ENCODE data around the gene DOCK1. TPM values are rescaled to one million over a fixed set of nuclear protein-coding genes. Genes with fewer than 3 reads are reported as not detected.

Gene DOCK1
- polyA plus RNA-seq, 1 of the 3 experiments (the other 2 are of a cell fraction): 15.5 TPM

DNA sequence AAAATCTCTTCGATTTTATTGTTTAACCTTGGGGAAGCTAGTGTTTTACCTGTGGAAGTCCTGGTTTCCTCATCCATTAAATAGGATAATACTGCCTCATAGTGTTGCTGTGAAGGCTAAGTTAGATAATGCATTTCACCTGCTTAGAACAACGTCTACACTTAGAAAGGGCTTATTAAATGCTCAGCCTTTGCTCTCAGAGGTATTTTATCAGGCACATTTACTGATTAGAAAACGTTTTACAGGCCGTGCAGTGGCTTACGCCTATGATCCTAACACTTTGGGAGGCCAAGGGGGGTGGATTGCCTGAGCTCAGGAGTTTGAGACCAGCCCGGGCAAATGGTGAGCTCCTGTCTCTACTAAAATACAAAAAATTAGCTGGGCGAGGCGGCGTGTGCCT, 146.8 kb downstream of the DOCK1 start:
- WGBS (ENCODE audit: low lambda C conversion rate): 91% methylated on average over 9 of the region's 9 CpGs
- Histone ChIP-seq H3K79me2 (ENCODE audit: insufficient read depth) (no peaks in the 10 kb centered on the region; the same call in 1 of the 2 replicates), H3K4me1 (ENCODE audit: control insufficient read depth in 1 of 2, insufficient read depth in 2 of 2, low read depth in 1 of 2, low read length in 1 of 2) (peaks cover 2 to 6% of the 10 kb centered on the region in 2 experiments; a peak in 2 of 4 replicates), H3K9me3 (peaks cover 2% of the 10 kb centered on the region; the same call in 1 of the 2 replicates), H3K9me2 (no peaks in the 10 kb centered on the region), H3K9ac (no peak overlapping the region), H4K20me1 (ENCODE audit: insufficient read depth) (no peaks in the 10 kb centered on the region), H2AFZ (ENCODE audit: low read depth) (no peak overlapping the region), H3K27me3 (ENCODE audit: insufficient read depth) (no peaks in the 10 kb centered on the region), H3K4me2 (no peak overlapping the region), H3K27ac (ENCODE audit: low read depth in 2 of 2, low read length in 1 of 2) (no peak overlapping the region), H3K36me3 (replicated peaks in 1 of 2; ENCODE audit: control insufficient read depth in 1 of 2, insufficient read depth in 2 of 2, low read length in 1 of 2) (peaks cover 30 to 45% of the 10 kb centered on the region in 2 experiments), H3F3A (replicated peaks; ENCODE audit: insufficient read depth) (peaks cover 18% of the 10 kb centered on the region), H3K4me3 (ENCODE audit: low read depth in 2 of 2, low read length in 1 of 2) (no peak overlapping the region)
- TF ChIP-seq NFIC (IDR thresholded peaks at IDR 0.05; ENCODE audit: borderline replicate concordance) (no peak), TAF1 (IDR thresholded peaks at IDR 0.05; ENCODE audit: borderline replicate concordance, low read depth, low read length) (no peak), MEF2A (IDR thresholded peaks at IDR 0.05; ENCODE audit: borderline replicate concordance, low read depth) (no peak), SIN3A (IDR thresholded peaks at IDR 0.05; ENCODE audit: borderline replicate concordance, low read depth, low read length) (no peak), FOXJ3 (CRISPR knock-in tag; IDR thresholded peaks at IDR 0.05) (no peak), GABPA (IDR thresholded peaks at IDR 0.05; ENCODE audit: low read depth) (no peak), GATA2 (CRISPR knock-in tag; IDR thresholded peaks at IDR 0.05) (no peak)
- TF ChIP-seq, protein P1, sequence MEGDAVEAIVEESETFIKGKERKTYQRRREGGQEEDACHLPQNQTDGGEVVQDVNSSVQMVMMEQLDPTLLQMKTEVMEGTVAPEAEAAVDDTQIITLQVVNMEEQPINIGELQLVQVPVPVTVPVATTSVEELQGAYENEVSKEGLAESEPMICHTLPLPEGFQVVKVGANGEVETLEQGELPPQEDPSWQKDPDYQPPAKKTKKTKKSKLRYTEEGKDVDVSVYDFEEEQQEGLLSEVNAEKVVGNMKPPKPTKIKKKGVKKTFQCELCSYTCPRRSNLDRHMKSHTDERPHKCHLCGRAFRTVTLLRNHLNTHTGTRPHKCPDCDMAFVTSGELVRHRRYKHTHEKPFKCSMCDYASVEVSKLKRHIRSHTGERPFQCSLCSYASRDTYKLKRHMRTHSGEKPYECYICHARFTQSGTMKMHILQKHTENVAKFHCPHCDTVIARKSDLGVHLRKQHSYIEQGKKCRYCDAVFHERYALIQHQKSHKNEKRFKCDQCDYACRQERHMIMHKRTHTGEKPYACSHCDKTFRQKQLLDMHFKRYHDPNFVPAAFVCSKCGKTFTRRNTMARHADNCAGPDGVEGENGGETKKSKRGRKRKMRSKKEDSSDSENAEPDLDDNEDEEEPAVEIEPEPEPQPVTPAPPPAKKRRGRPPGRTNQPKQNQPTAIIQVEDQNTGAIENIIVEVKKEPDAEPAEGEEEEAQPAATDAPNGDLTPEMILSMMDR (IDR thresholded peaks at IDR 0.05): no peak
- TF ChIP-seq, protein P2, sequence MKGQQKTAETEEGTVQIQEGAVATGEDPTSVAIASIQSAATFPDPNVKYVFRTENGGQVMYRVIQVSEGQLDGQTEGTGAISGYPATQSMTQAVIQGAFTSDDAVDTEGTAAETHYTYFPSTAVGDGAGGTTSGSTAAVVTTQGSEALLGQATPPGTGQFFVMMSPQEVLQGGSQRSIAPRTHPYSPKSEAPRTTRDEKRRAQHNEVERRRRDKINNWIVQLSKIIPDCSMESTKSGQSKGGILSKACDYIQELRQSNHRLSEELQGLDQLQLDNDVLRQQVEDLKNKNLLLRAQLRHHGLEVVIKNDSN (IDR thresholded peaks at IDR 0.05; ENCODE audit: borderline replicate concordance, low read depth): no peak
- ChIA-PET POLR2A (no interaction called here), CTCF (interaction anchor here (1.1 kb wide), 1 partner anchor 11 kb away, joined by 3 read pairs; no protein-coding TSS in a partner anchor)
- no peak for DNase-seq

GRCh38 chr10:127055263-127055662, 150.0 kb downstream of the DOCK1 start:
- Histone ChIP-seq H2AFZ (ENCODE audit: low read depth) (no peak overlapping the region), H3K79me2 (ENCODE audit: insufficient read depth) (no peaks in the 10 kb centered on the region; the same call in 1 of the 2 replicates), H3K27ac (ENCODE audit: low read depth in 2 of 2, low read length in 1 of 2) (no peak overlapping the region), H3F3A (replicated peaks; ENCODE audit: insufficient read depth) (no peaks in the 10 kb centered on the region), H3K4me1 (ENCODE audit: control insufficient read depth in 1 of 2, insufficient read depth in 2 of 2, low read depth in 1 of 2, low read length in 1 of 2) (no peaks in the 10 kb centered on the region), H3K4me3 (ENCODE audit: low read depth in 2 of 2, low read length in 1 of 2) (no peak overlapping the region), H3K36me3 (replicated peaks in 1 of 2; ENCODE audit: control insufficient read depth in 1 of 2, insufficient read depth in 2 of 2, low read length in 1 of 2) (peaks cover 45 to 76% of the 10 kb centered on the region in 2 experiments), H3K4me2 (no peak overlapping the region), H3K9ac (no peak overlapping the region), H3K9me3 (peaks cover 27% of the 10 kb centered on the region; the same call in 1 of the 2 replicates), H3K27me3 (ENCODE audit: insufficient read depth) (no peaks in the 10 kb centered on the region), H3K9me2 (no peaks in the 10 kb centered on the region), H4K20me1 (ENCODE audit: insufficient read depth) (no peaks in the 10 kb centered on the region)
- DNase-seq: no peak
- CTCF ChIA-PET: no interaction called here
- POLR2A ChIA-PET: no interaction called here
- TF ChIP-seq TAF1 (IDR thresholded peaks at IDR 0.05; ENCODE audit: borderline replicate concordance, low read depth, low read length): no peak
- TF ChIP-seq EP300 (IDR thresholded peaks at IDR 0.05; ENCODE audit: borderline replicate concordance in 1 of 2, low read depth in 1 of 2, low read length in 1 of 2): no peak
- TF ChIP-seq FOXJ3 (CRISPR knock-in tag; IDR thresholded peaks at IDR 0.05): no peak

Data from SK-N-SH (cell line).